Tibial nerve (tissue), 4 donors: Measurements from ENCODE around the gene MFSD6L. TPM values are rescaled to one million over a fixed set of nuclear protein-coding genes. Genes with fewer than 3 reads are reported as not detected.

Experiments
- DNase-seq, 2 donors: peaks; one replicate each; pipeline ENCODE4 v3.0.0-alpha.2; 2019; ENCODE audit warnings: low spot score in 2 of 2
- H3K27ac ChIP-seq, 4 donors: fragments of 200-600 bp; sonication (generic) in 3 of 4; one replicate each; pipeline ENCODE4 v1.5.1; 2017 to 2019; ENCODE audit warnings: mild to moderate bottlenecking in 1 of 4
- H3K27me3 ChIP-seq, 2 donors: fragments of 200-600 bp; sonication (generic) in 1 of 2; one replicate each; pipeline versions ENCODE4 v1.5.1 to v1.6.0; 2017 to 2019
- H3K36me3 ChIP-seq, 3 donors: fragments of 200-600 bp; sonication (generic); one replicate each; pipeline ENCODE4 v1.5.1; 2018 to 2019
- H3K4me1 ChIP-seq, 4 donors: fragments of 200-600 bp; sonication (generic) in 3 of 4; one replicate each; pipeline ENCODE4 v1.5.1; 2017 to 2019
- H3K4me3 ChIP-seq, 4 donors: fragments of 200-600 bp; sonication (generic) in 3 of 4; one replicate each; pipeline ENCODE4 v1.5.1; 2017 to 2019; ENCODE audit warnings: mild to moderate bottlenecking in 1 of 4, moderate library complexity in 1 of 4
- H3K9me3 ChIP-seq, 4 donors: fragments of 200-600 bp; sonication (generic) in 3 of 4; one replicate each; pipeline ENCODE4 v1.5.1; 2017 to 2019
- CTCF ChIP-seq, 5 experiments: fragments of 200-600 bp in 3 of 5; fragments of 450-650 bp in 2 of 5; sonication (generic) in 3 of 5; IDR thresholded peaks; one replicate each; pipeline ENCODE4 v1.5.1; 2016 to 2019; ENCODE audit warnings: antibody characterized with exemption in 5 of 5, mild to moderate bottlenecking in 3 of 5, moderate library complexity in 2 of 5
- EP300 ChIP-seq, 2 donors: sonication (generic); formaldehyde crosslinking; IDR thresholded peaks; one replicate each; pipeline ENCODE4 v1.6.1; 2017; ENCODE audit warnings: antibody characterized with exemption in 2 of 2, mild to moderate bottlenecking in 1 of 2
- POLR2A ChIP-seq, 2 donors: fragments of 450-650 bp; IDR thresholded peaks; one replicate each; pipeline ENCODE4 v1.6.1; 2017; ENCODE audit warnings: antibody characterized with exemption in 2 of 2, mild to moderate bottlenecking in 2 of 2, moderate library complexity in 2 of 2
- WGBS, 2 donors: methylation state at CpG; one replicate each; pipeline ENCODE4 v1.1.5; 2018; 5-methylcytosine and 5-hydroxymethylcytosine counted together
- total RNA-seq, 4 donors: library from RNA; depleted of rRNA; stranded (reverse); fragments of >200 nt; gene quantifications; one replicate each; pipeline ENCODE4 v1.1.0, GENCODE V29; 2016

The MFSD6L gene
- total RNA-seq, 4 donors from 2014 or later, result not detected

GRCh38 chr17:8825802-8826201 lies 26.6 kb upstream of the MFSD6L start:
- DNase-seq, result no peak
- Histone ChIP-seq H3K9me3 (peaks cover 0 to 8% (median 0%) of the 10 kb centered on the region in 4 donors), H3K4me1 (no peaks in the 10 kb centered on the region), H3K27ac (no peak overlapping the region), H3K27me3 (no peaks in the 10 kb centered on the region), H3K4me3 (no peak overlapping the region), H3K36me3 (no peaks in the 10 kb centered on the region)
- 72 to 76% methylated on average over 2 of the region's 2 CpGs for WGBS, 2 donors
- no peak for TF ChIP-seq CTCF (IDR thresholded peaks at IDR 0.05)
- TF ChIP-seq EP300 (IDR thresholded peaks at IDR 0.05), result no peak
- TF ChIP-seq POLR2A (IDR thresholded peaks at IDR 0.05), result no peak

- Histone ChIP-seq H3K9me3 (peaks cover 0 to 8% (median 0%) of the 10 kb centered on the region in 4 donors), H3K27me3 (no peaks in the 10 kb centered on the region), H3K4me1 (no peaks in the 10 kb centered on the region), H3K36me3 (no peaks in the 10 kb centered on the region), H3K4me3 (no peak overlapping the region), H3K27ac (no peak overlapping the region)
- TF ChIP-seq CTCF (IDR thresholded peaks at IDR 0.05) (no peak), POLR2A (IDR thresholded peaks at IDR 0.05) (no peak), EP300 (IDR thresholded peaks at IDR 0.05) (no peak)
- 90 to 95% methylated on average over 5 of the region's 5 CpGs for WGBS, 2 donors
- DNase-seq, result no peak
Measured at GRCh38 chr17:8823279-8823678, 24.1 kb upstream of the MFSD6L start.

DNA sequence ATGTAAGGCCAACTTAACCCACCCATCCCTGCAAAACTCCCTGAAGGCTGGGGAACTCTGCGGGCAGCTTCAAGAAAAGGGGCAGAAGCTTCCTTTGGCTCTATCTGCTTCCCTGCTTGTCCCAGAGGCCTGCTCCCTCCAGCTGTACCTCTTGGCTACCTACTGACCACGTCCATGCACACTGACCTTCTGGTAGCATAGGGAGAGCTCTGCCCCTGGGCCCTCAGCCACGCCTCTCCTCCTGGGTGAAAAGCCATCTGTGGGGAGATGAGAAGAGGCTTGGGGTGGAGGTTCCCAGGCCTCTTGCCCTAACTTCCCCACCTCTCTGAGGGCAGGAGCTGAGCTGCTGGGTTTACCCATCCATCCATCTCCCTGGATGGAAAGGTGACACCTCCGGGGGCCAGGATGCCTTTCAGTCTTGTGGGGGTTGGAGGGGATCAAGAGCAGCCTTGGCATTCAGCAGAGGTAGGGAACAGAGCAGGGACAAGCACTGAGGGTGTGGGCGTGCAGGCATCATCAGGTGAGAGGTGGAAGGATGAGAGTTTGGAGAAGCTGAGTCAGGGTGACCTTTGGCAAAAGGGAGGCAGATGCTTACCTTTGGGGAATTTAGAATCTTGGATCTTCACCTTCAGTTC lies 23.4 kb upstream of the MFSD6L start:
- no peak for DNase-seq
- no peaks in the 10 kb centered on the region for H3K4me1 ChIP-seq
- WGBS, 2 donors, result 77 to 86% methylated on average over 5 of the region's 5 CpGs
- no peaks in the 10 kb centered on the region for H3K36me3 ChIP-seq
- no peak overlapping the region for H3K27ac ChIP-seq
- no peaks in the 10 kb centered on the region for H3K27me3 ChIP-seq
- H3K9me3 ChIP-seq, result peaks cover 0 to 8% (median 0%) of the 10 kb centered on the region in 4 donors
- TF ChIP-seq EP300 (IDR thresholded peaks at IDR 0.05), result no peak
- no peak for TF ChIP-seq POLR2A (IDR thresholded peaks at IDR 0.05)
- TF ChIP-seq CTCF (IDR thresholded peaks at IDR 0.05), result no peak
- H3K4me3 ChIP-seq, result no peak overlapping the region

GRCh38 chr17:8821446-8822105 lies 22.4 kb upstream of the MFSD6L start:
- DNase-seq, result no peak
- H3K36me3 ChIP-seq, result no peaks in the 10 kb centered on the region

More at GRCh38 chr17:8821446-8822105, 22.4 kb upstream of the MFSD6L start:
- 82 to 83% methylated on average over 10 of the region's 10 CpGs for WGBS, 2 donors
- Histone ChIP-seq H3K4me3 (no peak overlapping the region), H3K27me3 (no peaks in the 10 kb centered on the region), H3K27ac (no peak overlapping the region), H3K4me1 (no peaks in the 10 kb centered on the region), H3K9me3 (peaks cover 0 to 8% (median 0%) of the 10 kb centered on the region in 4 donors)
- TF ChIP-seq POLR2A (IDR thresholded peaks at IDR 0.05) (no peak), CTCF (IDR thresholded peaks at IDR 0.05) (no peak), EP300 (IDR thresholded peaks at IDR 0.05) (no peak)
